ENCODE data around the gene SDHB. TPM values are rescaled to one million over a fixed set of nuclear protein-coding genes. Genes with fewer than 3 reads are reported as not detected.

SDHB gene
- total RNA-seq, 1 experiment from 2014 or later, result 159 TPM

- H3K9me3 ChIP-seq (ENCODE audit: control insufficient read depth in 1 of 2, insufficient read depth in 1 of 2, low read depth in 1 of 2, low read length in 2 of 2), result no peaks in the 10 kb centered on the region
- no peak overlapping the region for H3K9ac ChIP-seq (ENCODE audit: low read length)
- TF ChIP-seq POLR2A (IDR thresholded peaks at IDR 0.05; ENCODE audit: borderline replicate concordance, extremely low read depth, insufficient read depth, insufficient read length) (no peak), SRF (IDR thresholded peaks at IDR 0.05; ENCODE audit: low read depth) (no peak), MAX (IDR thresholded peaks at IDR 0.05) (no peak), TCF7L2 (IDR thresholded peaks at IDR 0.05; ENCODE audit: borderline replicate concordance, extremely low read depth, insufficient read depth, insufficient read length) (no peak)
- no peaks in the 10 kb centered on the region for H3K9me2 ChIP-seq (ENCODE audit: insufficient read depth)
- ATAC-seq (no peak), DNase-seq (ENCODE audit: low read depth, low spot score) (no peak)
- ChIA-PET CTCF (no interaction called here), RAD21 (ENCODE audit: low non-redundant PET in 1 of 2, low total read pairs in 2 of 2, uncharacterized antibody in 2 of 2, unreplicated experiment in 2 of 2) (no interaction called here), POLR2A (no interaction called here)
- H3K4me3 ChIP-seq (replicated peaks in 1 of 2; ENCODE audit: low read depth in 1 of 2, low read length in 2 of 2), result no peak overlapping the region
- no peaks in the 10 kb centered on the region for H3K27me3 ChIP-seq (ENCODE audit: insufficient read depth, low read length)
- intact Hi-C loops (cut with micrococcal nuclease), result no loop called here
- BruUV-seq (replicated peaks), result no TSS peak
- no peak overlapping the region for H3K27ac ChIP-seq (ENCODE audit: low read depth, low read length)
- no peaks in the 10 kb centered on the region for H3K79me2 ChIP-seq (ENCODE audit: insufficient read depth, low read length)
- H4K20me1 ChIP-seq (ENCODE audit: insufficient read depth), result no peaks in the 10 kb centered on the region
- H3K4me1 ChIP-seq (ENCODE audit: control insufficient read depth in 1 of 2, insufficient read depth in 2 of 2, low read length in 2 of 2), result peaks cover 5 to 16% of the 10 kb centered on the region in 2 experiments; a peak in 3 of 4 replicates
- no peak overlapping the region for H3K4me2 ChIP-seq (ENCODE audit: low read length)
- H2AFZ ChIP-seq (ENCODE audit: low read depth, low read length, poor library complexity, severe bottlenecking), result no peak overlapping the region
- peaks cover 0 to 11% of the 10 kb centered on the region in 2 experiments; a peak in 2 of 4 replicates for H3K36me3 ChIP-seq (ENCODE audit: control insufficient read depth in 1 of 2, insufficient read depth in 2 of 2, low read length in 2 of 2)
Measured at GRCh38 chr1:17005365-17005740, 48.5 kb downstream of the SDHB start.

DNA sequence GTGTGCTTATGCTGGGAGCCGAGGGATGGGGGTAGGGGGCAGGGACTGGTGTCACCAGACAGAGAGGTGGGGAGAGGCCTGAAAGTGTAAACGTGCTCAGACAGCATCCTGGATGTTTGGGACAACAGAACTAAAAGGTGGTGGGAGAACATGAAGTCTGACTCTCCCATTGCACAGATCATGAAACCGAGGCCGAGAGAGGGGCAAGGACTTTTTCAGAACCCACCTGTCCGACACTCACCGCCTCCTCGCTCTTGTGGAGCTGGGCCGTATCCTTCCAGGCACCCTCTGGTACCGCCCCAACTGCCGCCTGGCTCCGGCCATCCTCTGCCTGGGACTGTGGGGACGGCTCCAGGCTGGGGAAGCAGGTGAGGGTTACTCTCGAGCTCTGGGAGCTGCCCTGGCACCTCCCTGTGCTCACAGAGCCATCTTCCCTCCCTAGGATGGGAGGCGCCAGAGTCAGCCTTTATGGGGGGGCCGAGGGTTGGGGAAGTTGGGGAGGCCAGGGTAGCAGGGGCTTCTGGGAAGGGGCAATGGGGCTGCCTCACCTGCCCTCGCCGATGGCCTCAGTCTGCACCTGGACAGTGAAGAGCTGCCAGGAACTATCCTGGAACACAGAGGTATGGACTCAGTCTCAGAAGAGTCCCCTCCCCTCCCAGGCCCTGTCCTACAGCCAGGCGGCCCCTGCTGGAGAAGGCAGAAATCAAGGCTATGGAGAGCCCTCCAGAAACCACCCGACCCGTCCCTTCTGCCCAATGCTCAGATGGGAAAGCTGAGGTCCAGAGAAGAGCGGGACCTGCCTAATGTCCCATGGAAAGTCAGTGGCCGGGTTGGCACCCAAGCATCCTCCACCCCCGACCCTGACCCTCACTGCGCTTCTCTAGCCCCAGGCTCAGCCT lies 49.1 kb downstream of the SDHB start:
- ATAC-seq (peak; percentile 64), DNase-seq (ENCODE audit: low read depth, low spot score) (no peak)
- Histone ChIP-seq H3K36me3 (ENCODE audit: control insufficient read depth in 1 of 2, insufficient read depth in 2 of 2, low read length in 2 of 2) (peaks cover 0 to 11% of the 10 kb centered on the region in 2 experiments; a peak in 2 of 4 replicates), H3K9me3 (ENCODE audit: control insufficient read depth in 1 of 2, insufficient read depth in 1 of 2, low read depth in 1 of 2, low read length in 2 of 2) (no peaks in the 10 kb centered on the region), H3K4me1 (ENCODE audit: control insufficient read depth in 1 of 2, insufficient read depth in 2 of 2, low read length in 2 of 2) (peaks cover 2 to 9% of the 10 kb centered on the region in 2 experiments; a peak in 3 of 4 replicates), H3K27me3 (ENCODE audit: insufficient read depth, low read length) (no peaks in the 10 kb centered on the region), H3K79me2 (ENCODE audit: insufficient read depth, low read length) (no peaks in the 10 kb centered on the region), H3K4me2 (ENCODE audit: low read length) (no peak overlapping the region), H4K20me1 (ENCODE audit: insufficient read depth) (no peaks in the 10 kb centered on the region), H3K4me3 (replicated peaks in 1 of 2; ENCODE audit: low read depth in 1 of 2, low read length in 2 of 2) (no peak overlapping the region), H3K9ac (ENCODE audit: low read length) (no peak overlapping the region), H2AFZ (ENCODE audit: low read depth, low read length, poor library complexity, severe bottlenecking) (no peak overlapping the region), H3K27ac (ENCODE audit: low read depth, low read length) (no peak overlapping the region), H3K9me2 (ENCODE audit: insufficient read depth) (no peaks in the 10 kb centered on the region)
- intact Hi-C loops (cut with micrococcal nuclease), result no loop called here
- CTCF ChIA-PET, result no interaction called here
- TF ChIP-seq CTCF (IDR thresholded peaks at IDR 0.05 in 2 of 3, conservative IDR thresholded peaks at IDR 0.05 in 1 of 3; ENCODE audit: borderline replicate concordance in 1 of 3, insufficient read depth in 1 of 3, low read depth in 2 of 3, low read length in 2 of 3), result 0 out of 6 replicates have a peak, but pooled peaks of 2 of the 3 experiments have one; percentile 12 to 14
- TF ChIP-seq ZBTB33 (IDR thresholded peaks at IDR 0.05; ENCODE audit: extremely low read depth, insufficient replicate concordance, low read length), result no peak
- TF ChIP-seq POLR2A (IDR thresholded peaks at IDR 0.05; ENCODE audit: borderline replicate concordance, extremely low read depth, insufficient read depth, insufficient read length), result no peak
- no peak for TF ChIP-seq EZH2phosphoT487 (IDR thresholded peaks at IDR 0.05; ENCODE audit: borderline replicate concordance)
- TF ChIP-seq SIN3A (IDR thresholded peaks at IDR 0.05; ENCODE audit: low read depth), result no peak
- POLR2A ChIA-PET, result no interaction called here
- BruUV-seq (replicated peaks), result no TSS peak
- RAD21 ChIA-PET (ENCODE audit: low non-redundant PET in 1 of 2, low total read pairs in 2 of 2, uncharacterized antibody in 2 of 2, unreplicated experiment in 2 of 2), result no interaction called here
